ENCODE measurements around the gene WBP4. TPM values are rescaled to one million over a fixed set of nuclear protein-coding genes. Genes with fewer than 3 reads are reported as not detected.

WBP4 gene
- total RNA-seq, 6 donors from 2014 or later = 7.0 to 18.3 (median 8.9) TPM

DNA sequence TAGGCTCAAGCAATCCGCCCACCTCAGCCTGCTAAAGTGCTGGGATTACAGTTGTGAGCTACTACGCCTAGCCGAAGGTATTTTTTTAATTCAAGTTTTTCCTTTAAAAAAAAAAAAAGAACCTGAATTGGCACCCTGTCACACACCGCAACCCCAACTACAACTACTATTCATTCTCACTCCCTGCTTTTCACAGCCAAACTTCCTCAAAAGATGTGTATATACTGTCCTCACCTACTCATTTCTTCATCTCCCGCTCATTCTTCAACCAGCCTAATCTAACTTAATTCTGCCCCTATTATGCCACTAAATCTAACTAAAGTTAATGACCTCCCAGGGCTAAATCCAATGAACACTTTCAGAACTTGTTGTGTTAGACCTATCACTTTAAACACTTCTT is 12.7 kb upstream of the WBP4 start:
- Histone ChIP-seq H3K27ac (no peak overlapping the region), H3K27me3 (no peaks in the 10 kb centered on the region), H3K36me3 (peaks cover 0 to 3% (median 0%) of the 10 kb centered on the region in 4 donors), H3K4me3 (no peak overlapping the region), H3K9me3 (no peaks in the 10 kb centered on the region), H3K4me1 (peaks cover 7 to 43% (median 32%) of the 10 kb centered on the region in 4 donors)
- no peak for DNase-seq
- ATAC-seq (ENCODE audit: low FRiP score in 2 of 2) = no peak
- WGBS, 2 donors = 94 to 95% methylated on average over 5 of the region's 5 CpGs
- TF ChIP-seq, protein P1, sequence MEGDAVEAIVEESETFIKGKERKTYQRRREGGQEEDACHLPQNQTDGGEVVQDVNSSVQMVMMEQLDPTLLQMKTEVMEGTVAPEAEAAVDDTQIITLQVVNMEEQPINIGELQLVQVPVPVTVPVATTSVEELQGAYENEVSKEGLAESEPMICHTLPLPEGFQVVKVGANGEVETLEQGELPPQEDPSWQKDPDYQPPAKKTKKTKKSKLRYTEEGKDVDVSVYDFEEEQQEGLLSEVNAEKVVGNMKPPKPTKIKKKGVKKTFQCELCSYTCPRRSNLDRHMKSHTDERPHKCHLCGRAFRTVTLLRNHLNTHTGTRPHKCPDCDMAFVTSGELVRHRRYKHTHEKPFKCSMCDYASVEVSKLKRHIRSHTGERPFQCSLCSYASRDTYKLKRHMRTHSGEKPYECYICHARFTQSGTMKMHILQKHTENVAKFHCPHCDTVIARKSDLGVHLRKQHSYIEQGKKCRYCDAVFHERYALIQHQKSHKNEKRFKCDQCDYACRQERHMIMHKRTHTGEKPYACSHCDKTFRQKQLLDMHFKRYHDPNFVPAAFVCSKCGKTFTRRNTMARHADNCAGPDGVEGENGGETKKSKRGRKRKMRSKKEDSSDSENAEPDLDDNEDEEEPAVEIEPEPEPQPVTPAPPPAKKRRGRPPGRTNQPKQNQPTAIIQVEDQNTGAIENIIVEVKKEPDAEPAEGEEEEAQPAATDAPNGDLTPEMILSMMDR (IDR thresholded peaks at IDR 0.05) = no peak
- TF ChIP-seq EP300 (IDR thresholded peaks at IDR 0.05) = no peak
- no peak for TF ChIP-seq POLR2AphosphoS5 (IDR thresholded peaks at IDR 0.05)
- no peak for TF ChIP-seq POLR2A (IDR thresholded peaks at IDR 0.05)

DNA sequence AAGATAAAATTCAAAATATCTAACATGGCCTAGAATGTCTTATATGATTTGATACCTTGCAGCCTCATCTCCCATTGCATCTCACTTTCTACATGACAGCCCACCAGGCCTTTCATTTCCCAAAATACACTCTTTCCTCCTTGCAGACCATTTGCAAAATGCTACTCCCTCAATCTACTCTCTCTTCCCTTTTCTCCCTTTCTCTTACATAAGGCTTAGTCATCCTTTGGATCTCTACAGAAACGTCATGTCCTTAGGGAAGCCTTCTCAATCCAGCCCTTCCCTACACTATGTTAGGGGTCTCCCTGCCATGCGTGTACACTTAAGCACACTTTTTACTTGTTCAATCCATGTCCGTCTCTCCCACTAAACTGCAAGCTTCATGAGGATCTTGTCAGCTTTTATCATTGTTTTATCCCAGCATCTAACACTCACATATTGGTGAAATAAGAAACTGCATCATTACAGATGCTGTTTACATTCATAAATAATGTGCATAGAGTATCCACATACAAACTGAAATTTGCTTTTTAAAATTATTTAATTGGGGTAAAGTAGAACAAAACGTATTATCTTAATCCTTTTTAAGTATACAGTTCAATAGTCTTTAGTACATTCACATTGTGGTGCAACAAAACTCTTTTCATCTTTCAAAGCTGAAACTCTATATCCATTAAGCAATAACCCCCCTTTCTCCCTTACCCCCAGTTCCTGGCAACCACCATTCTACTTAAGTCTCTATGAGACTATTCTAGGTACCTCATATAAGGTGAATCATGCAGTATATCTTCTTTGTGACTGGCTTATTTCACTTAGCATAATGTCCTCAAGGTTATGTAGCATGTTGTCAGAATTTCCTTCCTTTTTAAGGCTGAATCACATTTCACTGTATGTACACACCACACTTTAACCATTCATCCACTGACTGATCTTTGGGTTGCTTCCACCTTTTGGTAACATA is 11.5 kb upstream of the WBP4 start:
- H3K36me3 ChIP-seq = peaks cover 0 to 3% (median 0%) of the 10 kb centered on the region in 4 donors
- no peak for DNase-seq
- peak in 1 of 2 donors; percentile 73 for ATAC-seq (ENCODE audit: low FRiP score in 2 of 2)
- H3K9me3 ChIP-seq = no peaks in the 10 kb centered on the region
- WGBS, 2 donors = 73 to 82% methylated on average over 4 of the region's 4 CpGs
- no peak for TF ChIP-seq POLR2AphosphoS5 (IDR thresholded peaks at IDR 0.05)
- TF ChIP-seq POLR2A (IDR thresholded peaks at IDR 0.05) = no peak
- TF ChIP-seq, protein P1 (IDR thresholded peaks at IDR 0.05) = no peak
- TF ChIP-seq EP300 (IDR thresholded peaks at IDR 0.05) = no peak
- H3K4me3 ChIP-seq = no peak overlapping the region
- no peak overlapping the region for H3K27ac ChIP-seq
- no peaks in the 10 kb centered on the region for H3K27me3 ChIP-seq
- peaks cover 18 to 54% (median 43%) of the 10 kb centered on the region in 4 donors for H3K4me1 ChIP-seq

- Histone ChIP-seq H3K27me3 (no peaks in the 10 kb centered on the region), H3K9me3 (no peaks in the 10 kb centered on the region), H3K4me3 (no peak overlapping the region), H3K36me3 (peaks cover 0 to 3% (median 0%) of the 10 kb centered on the region in 4 donors), H3K4me1 (peaks cover 43 to 79% (median 61%) of the 10 kb centered on the region in 4 donors), H3K27ac (peak overlapping the region in 3 of 4 donors; percentile 54 to 69 (median 59))
- ATAC-seq (ENCODE audit: low FRiP score in 2 of 2) (no peak), DNase-seq (no peak)
- 83 to 87% methylated on average over 3 of the region's 3 CpGs for WGBS, 2 donors
- no peak for TF ChIP-seq POLR2AphosphoS5 (IDR thresholded peaks at IDR 0.05)
- no peak for TF ChIP-seq POLR2A (IDR thresholded peaks at IDR 0.05)
- TF ChIP-seq, protein P1 (IDR thresholded peaks at IDR 0.05) = no peak
- no peak for TF ChIP-seq EP300 (IDR thresholded peaks at IDR 0.05)
Observed at GRCh38 chr13:41052441-41052840, 8.9 kb upstream of the WBP4 start.

DNA sequence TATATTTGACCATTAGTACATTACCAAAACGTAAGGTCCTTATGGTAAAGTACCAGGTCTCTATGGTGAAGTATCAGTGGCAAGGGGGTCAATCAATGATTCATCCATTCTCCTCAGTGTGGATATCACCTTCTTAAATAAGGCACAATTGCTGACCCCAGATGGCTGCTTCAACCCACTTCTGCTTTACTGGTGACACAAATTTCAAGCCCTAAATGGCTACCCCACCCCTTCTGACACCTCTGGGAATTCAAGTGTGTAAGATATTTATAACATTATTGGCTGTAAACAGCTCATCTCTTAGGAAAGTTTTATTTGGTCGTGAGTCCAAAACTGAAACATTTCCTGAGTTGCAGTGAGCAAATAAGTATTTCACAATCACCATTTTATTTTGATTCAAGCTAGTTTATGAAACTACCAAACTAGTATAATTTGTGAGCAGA is 7.9 kb upstream of the WBP4 start:
- Histone ChIP-seq H3K4me3 (peak overlapping the region in 1 of 4 donors; percentile 4), H3K4me1 (peaks cover 53 to 86% (median 70%) of the 10 kb centered on the region in 4 donors), H3K27ac (peak overlapping the region; percentile 54 to 71 (median 64)), H3K9me3 (no peaks in the 10 kb centered on the region), H3K27me3 (no peaks in the 10 kb centered on the region), H3K36me3 (no peaks in the 10 kb centered on the region)
- ATAC-seq (ENCODE audit: low FRiP score in 2 of 2) = peak; percentile 62 to 83
- 31 to 43% methylated on average over 2 of the region's 2 CpGs for WGBS, 2 donors
- no peak for DNase-seq
- TF ChIP-seq POLR2A (IDR thresholded peaks at IDR 0.05) = no peak
- TF ChIP-seq POLR2AphosphoS5 (IDR thresholded peaks at IDR 0.05) = no peak
- TF ChIP-seq EP300 (IDR thresholded peaks at IDR 0.05) = no peak
- TF ChIP-seq, protein P1 (IDR thresholded peaks at IDR 0.05) = no peak
